Measurements from ENCODE around the gene MAST2. TPM values are rescaled to one million over a fixed set of nuclear protein-coding genes. Genes with fewer than 3 reads are reported as not detected.

MAST2 gene
- total RNA-seq, 1 experiment from 2014 or later, result 36.2 TPM

- Mint-ChIP-seq H3K36me3 (ENCODE audit: insufficient read depth, unreplicated experiment) (no peaks in the 10 kb centered on the region), H3K27me3 (ENCODE audit: unreplicated experiment) (no peaks in the 10 kb centered on the region), H3K27ac (ENCODE audit: unreplicated experiment) (no peak overlapping the region), H3K9me3 (ENCODE audit: low read depth, unreplicated experiment) (no peaks in the 10 kb centered on the region), H3K4me1 (ENCODE audit: low read depth, unreplicated experiment) (no peaks in the 10 kb centered on the region), H3K4me3 (ENCODE audit: low read depth, unreplicated experiment) (no peak overlapping the region)
- BruUV-seq (replicated peaks), result no TSS peak
- CTCF ChIA-PET, result interaction anchor here (1.4 kb wide), 1 partner anchor 13 kb away, joined by 3 read pairs; no protein-coding TSS in a partner anchor
- intact Hi-C loops (cut with micrococcal nuclease; ENCODE audit: unreplicated experiment), result no loop called here
- no peak for DNase-seq
- TF ChIP-seq CTCF (IDR thresholded peaks at IDR 0.05; ENCODE audit: unreplicated experiment), result no peak
Measured at GRCh38 chr1:45972621-45973020, 169.2 kb downstream of the MAST2 start.

GRCh38 chr1:45973121-45973520 lies 169.7 kb downstream of the MAST2 start:
- Mint-ChIP-seq H3K4me3 (ENCODE audit: low read depth, unreplicated experiment) (no peak overlapping the region), H3K9me3 (ENCODE audit: low read depth, unreplicated experiment) (no peaks in the 10 kb centered on the region), H3K4me1 (ENCODE audit: low read depth, unreplicated experiment) (no peaks in the 10 kb centered on the region), H3K36me3 (ENCODE audit: insufficient read depth, unreplicated experiment) (no peaks in the 10 kb centered on the region), H3K27me3 (ENCODE audit: unreplicated experiment) (no peaks in the 10 kb centered on the region), H3K27ac (ENCODE audit: unreplicated experiment) (no peak overlapping the region)
- DNase-seq, result no peak
- CTCF ChIA-PET, result interaction anchor here (0.5 to 1.4 kb wide), 2 partner anchors 13 to 68 kb away, joined by 3 to 4 read pairs; no protein-coding TSS in a partner anchor
- BruUV-seq (replicated peaks), result no TSS peak
- intact Hi-C loops (cut with micrococcal nuclease; ENCODE audit: unreplicated experiment), result no loop called here
- no peak for TF ChIP-seq CTCF (IDR thresholded peaks at IDR 0.05; ENCODE audit: unreplicated experiment)

GRCh38 chr1:45974541-45975269 lies 171.3 kb downstream of the MAST2 start:
- Mint-ChIP-seq H3K36me3 (ENCODE audit: insufficient read depth, unreplicated experiment) (peaks cover 11% of the 10 kb centered on the region), H3K27ac (ENCODE audit: unreplicated experiment) (no peak overlapping the region), H3K4me3 (ENCODE audit: low read depth, unreplicated experiment) (no peak overlapping the region), H3K9me3 (ENCODE audit: low read depth, unreplicated experiment) (no peaks in the 10 kb centered on the region), H3K4me1 (ENCODE audit: low read depth, unreplicated experiment) (peaks cover 15% of the 10 kb centered on the region), H3K27me3 (ENCODE audit: unreplicated experiment) (no peaks in the 10 kb centered on the region)
- intact Hi-C loops (cut with micrococcal nuclease; ENCODE audit: unreplicated experiment), result no loop called here
- CTCF ChIA-PET, result interaction anchor here (0.6 to 0.7 kb wide), 2 partner anchors 21 to 1120 kb away, joined by 3 read pairs; no protein-coding TSS in a partner anchor
- BruUV-seq (replicated peaks), result no TSS peak
- TF ChIP-seq CTCF (IDR thresholded peaks at IDR 0.05; ENCODE audit: unreplicated experiment), result no peak
- DNase-seq, result no peak

GRCh38 chr1:45976623-45977022 lies 173.2 kb downstream of the MAST2 start:
- no peak overlapping the region for H3K27ac Mint-ChIP-seq (ENCODE audit: unreplicated experiment)
- H3K4me3 Mint-ChIP-seq (ENCODE audit: low read depth, unreplicated experiment), result no peak overlapping the region
- DNase-seq, result no peak
- H3K4me1 Mint-ChIP-seq (ENCODE audit: low read depth, unreplicated experiment), result peaks cover 15% of the 10 kb centered on the region
- intact Hi-C loops (cut with micrococcal nuclease; ENCODE audit: unreplicated experiment), result no loop called here
- no peaks in the 10 kb centered on the region for H3K9me3 Mint-ChIP-seq (ENCODE audit: low read depth, unreplicated experiment)
- no TSS peak for BruUV-seq (replicated peaks)
- peaks cover 11% of the 10 kb centered on the region for H3K36me3 Mint-ChIP-seq (ENCODE audit: insufficient read depth, unreplicated experiment)
- CTCF ChIA-PET, result no interaction called here
- no peak for TF ChIP-seq CTCF (IDR thresholded peaks at IDR 0.05; ENCODE audit: unreplicated experiment)
- H3K27me3 Mint-ChIP-seq (ENCODE audit: unreplicated experiment), result no peaks in the 10 kb centered on the region

Data from Calu3 (cell line).